ENCODE results near the gene CTNNA2.

CTNNA2 gene

GRCh38 chr2:80454628-80455027 is 941.8 kb downstream of the CTNNA2 start:
- DNase-seq (ENCODE audit: extremely low read depth in 1 of 2, low read depth in 1 of 2) = no peak

DNA sequence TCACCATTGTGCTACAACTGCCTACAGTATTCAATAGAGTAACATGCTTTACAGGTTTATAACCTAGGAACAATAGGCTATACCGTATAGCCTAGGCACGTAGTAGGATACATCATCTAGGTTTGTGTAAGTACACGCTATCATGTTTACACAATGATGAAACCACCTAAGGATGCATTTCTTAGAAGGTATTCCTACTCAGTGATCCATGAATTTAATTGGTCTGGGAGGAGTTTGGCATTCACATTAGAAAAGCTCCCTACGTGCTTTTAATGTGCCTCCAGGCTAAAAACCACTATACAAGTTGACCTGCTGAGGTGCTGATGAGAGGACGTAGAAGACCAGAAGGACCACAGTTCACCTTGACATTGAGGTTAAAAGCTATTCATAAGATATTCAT is 946.2 kb downstream of the CTNNA2 start:
- DNase-seq (ENCODE audit: extremely low read depth in 1 of 2, low read depth in 1 of 2) = no peak

DNA sequence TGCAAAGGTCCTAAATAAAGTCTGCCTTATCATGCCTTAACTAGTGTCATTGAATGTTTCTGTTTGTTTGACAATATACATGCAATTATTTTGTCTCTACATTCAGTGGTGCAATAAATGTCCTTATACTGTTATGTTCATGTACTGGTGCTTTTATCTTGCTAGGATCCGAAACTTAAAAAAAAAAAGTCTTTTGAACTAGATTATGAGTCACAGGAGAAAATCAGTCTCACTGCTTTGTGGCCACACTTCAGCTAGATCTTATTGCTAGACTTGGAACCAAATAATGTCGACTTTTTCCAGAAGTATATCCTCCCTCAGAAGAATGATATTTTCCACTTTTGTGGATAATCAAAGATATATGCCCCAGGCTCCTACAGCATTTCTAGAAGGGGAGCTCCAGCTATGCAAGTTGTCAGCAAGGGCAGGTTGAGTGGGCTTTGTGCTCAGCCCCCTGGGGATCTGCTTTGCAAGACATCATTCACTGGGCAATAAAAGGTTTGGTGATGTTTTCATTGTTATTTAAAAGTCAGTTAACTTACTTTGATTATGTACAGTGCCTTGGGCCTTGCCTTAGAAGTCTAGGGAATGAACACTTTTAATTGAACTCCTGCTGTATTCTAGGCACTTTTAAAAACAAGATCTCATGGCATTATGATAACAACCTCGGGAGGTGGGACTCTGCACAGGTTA is 948.8 kb downstream of the CTNNA2 start:
- DNase-seq (ENCODE audit: extremely low read depth in 1 of 2, low read depth in 1 of 2) = no peak

DNA sequence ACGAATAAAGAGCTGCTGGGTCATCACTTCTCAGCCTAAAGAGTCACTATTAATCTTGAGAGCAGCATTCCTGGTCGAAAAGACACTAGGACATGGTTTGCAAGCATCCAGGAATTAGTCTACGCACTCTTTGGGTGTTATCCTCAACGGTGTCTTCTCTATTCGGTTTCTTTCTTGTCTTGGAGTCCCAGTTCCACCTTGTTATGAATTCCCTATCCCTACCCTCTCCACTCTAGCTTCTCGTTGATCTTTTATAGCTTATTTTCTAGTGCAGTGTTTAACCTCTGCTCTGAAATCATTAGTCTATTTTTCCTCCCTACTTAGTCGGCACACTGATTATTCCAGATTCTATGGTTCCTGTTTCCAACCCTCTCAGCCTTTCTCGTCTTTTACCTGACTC is 949.8 kb downstream of the CTNNA2 start:
- no peak for DNase-seq (ENCODE audit: extremely low read depth in 1 of 2, low read depth in 1 of 2)

DNA sequence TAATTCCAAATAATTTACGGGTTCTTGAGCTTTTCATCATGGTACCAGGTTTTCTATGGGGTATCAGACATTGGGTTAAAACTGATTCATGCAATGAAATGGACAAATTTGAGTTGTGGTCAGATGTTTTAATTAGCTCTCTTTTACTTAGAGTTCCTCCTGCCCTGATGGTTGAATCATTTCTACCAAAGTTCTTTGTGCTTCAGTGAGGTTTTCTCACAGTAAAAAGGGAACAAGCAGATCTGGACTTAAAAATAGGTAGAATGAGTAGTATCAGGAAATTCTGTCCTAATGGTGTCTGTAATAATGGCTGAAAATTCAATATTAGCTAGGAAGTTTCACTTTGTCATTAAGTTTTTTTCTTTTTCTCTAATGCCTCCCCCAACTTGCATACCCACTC is 951.4 kb downstream of the CTNNA2 start:
- no peak for DNase-seq (ENCODE audit: extremely low read depth in 1 of 2, low read depth in 1 of 2)

DNA sequence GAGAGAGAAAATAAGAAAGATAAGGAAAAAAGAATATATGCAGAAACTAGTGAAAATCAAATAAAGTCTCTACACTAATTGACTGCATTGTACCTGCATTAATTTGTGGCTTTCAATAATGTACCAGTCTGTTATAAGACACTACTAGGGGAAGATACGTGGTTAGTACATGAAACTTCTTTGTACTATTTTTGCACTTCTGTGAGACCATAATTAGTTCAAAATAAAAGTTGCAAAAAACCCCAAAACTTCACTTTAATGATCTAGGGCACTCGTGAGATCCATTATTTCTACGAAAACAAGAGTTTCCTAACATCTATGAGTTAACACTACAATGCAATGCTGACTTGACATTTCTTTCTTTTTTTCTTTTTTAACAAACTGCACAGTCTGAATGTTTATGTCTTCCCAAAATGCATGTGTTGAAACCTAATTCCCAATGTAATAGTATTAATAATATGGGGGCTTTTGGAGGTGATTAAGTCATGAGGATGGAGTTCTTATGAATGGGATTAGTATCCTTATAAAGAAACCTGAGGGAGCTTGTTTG is 954.5 kb downstream of the CTNNA2 start:
- no peak for DNase-seq (ENCODE audit: extremely low read depth in 1 of 2, low read depth in 1 of 2)

- no peak for DNase-seq (ENCODE audit: extremely low read depth in 1 of 2, low read depth in 1 of 2)
Measured at GRCh38 chr2:80469428-80469827, 956.6 kb downstream of the CTNNA2 start.

GRCh38 chr2:80473069-80473468 is 960.2 kb downstream of the CTNNA2 start:
- DNase-seq (ENCODE audit: extremely low read depth in 1 of 2, low read depth in 1 of 2) = no peak

DNA sequence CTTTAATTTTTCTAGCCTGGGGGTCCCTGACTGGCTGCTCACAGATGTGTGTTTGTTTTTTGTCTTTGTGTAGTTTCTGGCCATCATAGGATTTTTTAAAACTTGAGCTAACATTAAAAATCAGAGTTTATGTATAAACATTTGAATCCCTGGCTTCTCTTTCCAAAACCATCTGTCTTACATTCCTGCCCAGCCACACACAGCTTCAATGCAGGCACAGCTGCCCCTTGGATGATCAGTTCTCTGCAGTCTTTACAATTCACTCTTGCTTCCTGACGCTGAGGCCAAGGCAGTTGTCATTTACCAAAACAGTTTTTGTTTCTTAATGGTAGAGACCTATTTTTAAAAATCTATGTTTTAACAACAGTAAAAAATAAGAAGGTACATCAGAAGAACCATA is 960.9 kb downstream of the CTNNA2 start:
- no peak for DNase-seq (ENCODE audit: extremely low read depth in 1 of 2, low read depth in 1 of 2)

GRCh38 chr2:80475970-80476369 is 963.1 kb downstream of the CTNNA2 start:
- no peak for DNase-seq (ENCODE audit: extremely low read depth in 1 of 2, low read depth in 1 of 2)

DNA sequence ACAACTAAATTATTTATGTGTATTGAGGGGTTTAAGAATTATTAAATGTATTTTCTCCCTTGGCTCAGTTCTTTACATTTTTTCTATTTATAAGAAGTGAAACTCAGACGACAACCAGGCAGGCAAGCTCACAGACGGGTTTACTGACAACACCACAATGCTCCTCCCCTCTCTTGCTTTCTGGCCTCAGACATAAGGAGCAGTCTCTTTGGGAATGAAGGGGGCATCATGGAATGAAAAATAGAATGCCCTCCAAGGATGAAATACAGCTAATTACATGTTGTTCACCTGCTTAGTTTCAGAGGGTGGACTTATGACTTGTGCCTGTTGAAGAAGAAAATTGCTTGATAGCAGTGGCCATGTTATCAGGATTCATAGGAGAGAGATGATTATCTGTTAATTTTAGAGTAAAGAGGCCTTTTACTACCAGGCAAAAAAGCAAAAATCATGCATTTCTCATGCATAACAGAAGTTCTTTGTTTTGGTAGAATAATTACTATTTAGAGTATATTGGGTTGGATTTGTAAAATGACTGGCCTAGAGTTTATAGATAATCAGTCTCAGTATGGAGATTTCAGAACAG is 963.8 kb downstream of the CTNNA2 start:
- no peak for DNase-seq (ENCODE audit: extremely low read depth in 1 of 2, low read depth in 1 of 2)

GRCh38 chr2:80482276-80482675 is 969.4 kb downstream of the CTNNA2 start:
- DNase-seq (ENCODE audit: extremely low read depth in 1 of 2, low read depth in 1 of 2) = no peak

GRCh38 chr2:80489717-80490116 is 976.9 kb downstream of the CTNNA2 start:
- DNase-seq (ENCODE audit: extremely low read depth in 1 of 2, low read depth in 1 of 2) = no peak

- DNase-seq (ENCODE audit: extremely low read depth in 1 of 2, low read depth in 1 of 2) = no peak
Measured at GRCh38 chr2:80490964-80491363, 978.1 kb downstream of the CTNNA2 start.

- no peak for DNase-seq (ENCODE audit: extremely low read depth in 1 of 2, low read depth in 1 of 2)
Measured at GRCh38 chr2:80496346-80496745, 983.5 kb downstream of the CTNNA2 start.

GRCh38 chr2:80496775-80497174 is 983.9 kb downstream of the CTNNA2 start:
- DNase-seq (ENCODE audit: extremely low read depth in 1 of 2, low read depth in 1 of 2) = no peak

DNA sequence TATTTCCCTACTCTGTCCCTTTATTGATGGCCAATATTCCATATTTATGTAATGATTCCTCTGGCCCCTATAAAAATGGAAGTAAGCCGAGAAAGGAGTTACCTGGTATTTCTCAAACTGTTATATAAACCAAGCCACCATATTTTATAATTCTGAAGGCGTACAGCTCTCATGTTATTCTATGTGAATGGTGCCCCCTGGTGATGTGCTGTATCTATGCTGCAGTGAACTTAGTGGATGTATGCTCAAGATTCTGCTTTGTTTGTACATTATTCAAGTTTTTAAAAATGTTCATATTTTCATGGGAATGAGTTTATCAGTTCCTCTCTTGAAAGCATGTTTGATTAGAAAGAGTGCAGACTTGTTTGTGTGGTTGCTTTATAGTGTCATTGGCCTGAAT is 986.2 kb downstream of the CTNNA2 start:
- no peak for DNase-seq (ENCODE audit: extremely low read depth in 1 of 2, low read depth in 1 of 2)

- no peak for DNase-seq (ENCODE audit: extremely low read depth in 1 of 2, low read depth in 1 of 2)
Measured at GRCh38 chr2:80501874-80502624, 989.2 kb downstream of the CTNNA2 start.

DNA sequence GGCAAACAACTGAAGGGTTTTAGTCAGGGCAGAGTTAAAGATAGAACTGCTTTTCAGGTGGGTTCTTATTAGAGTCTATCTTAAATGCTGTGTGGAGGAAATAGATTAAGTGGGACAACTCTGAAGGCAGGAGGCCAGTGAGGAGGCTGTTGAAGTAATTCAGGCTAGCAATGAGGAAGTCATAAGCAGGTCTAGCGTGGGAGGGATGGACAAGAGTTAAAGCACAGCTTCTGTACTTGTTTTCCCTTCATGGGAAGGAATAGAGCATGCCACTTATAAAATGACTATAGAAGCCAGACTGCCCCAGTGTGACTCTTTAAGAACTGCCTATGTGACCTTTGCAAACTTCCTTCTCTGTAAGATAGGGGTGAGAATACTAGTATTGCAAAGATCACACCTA is 993.7 kb downstream of the CTNNA2 start:
- DNase-seq (ENCODE audit: extremely low read depth in 1 of 2, low read depth in 1 of 2) = no peak

- no peak for DNase-seq (ENCODE audit: extremely low read depth in 1 of 2, low read depth in 1 of 2)
Measured at GRCh38 chr2:80510716-80511115, 997.9 kb downstream of the CTNNA2 start.

DNA sequence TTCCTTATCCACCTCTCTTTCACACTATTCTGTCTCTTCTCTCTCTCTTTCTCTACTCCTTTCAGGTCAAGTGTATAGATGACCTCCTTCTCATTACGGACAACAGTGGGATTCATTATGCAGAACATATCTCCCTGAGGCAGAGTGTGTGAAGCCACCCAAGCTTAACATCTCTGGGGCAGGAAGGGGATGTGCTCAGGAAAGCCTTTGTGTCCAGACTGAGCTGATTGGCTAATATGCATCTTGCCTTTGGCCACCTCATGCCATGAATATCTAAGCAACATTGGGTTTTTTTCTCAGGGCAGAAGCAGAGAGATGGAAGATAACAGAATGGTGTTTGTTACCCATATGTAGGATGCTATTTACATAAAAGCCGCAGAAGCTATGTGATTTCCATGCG is 1003.1 kb downstream of the CTNNA2 start:
- no peak for DNase-seq (ENCODE audit: extremely low read depth in 1 of 2, low read depth in 1 of 2)

- DNase-seq (ENCODE audit: extremely low read depth in 1 of 2, low read depth in 1 of 2) = no peak
Measured at GRCh38 chr2:80517316-80517715, 1004.5 kb downstream of the CTNNA2 start.
